Measurements from ENCODE around the gene STAC3.
"Not testable (repeated sequence)": the region's sequence is repeated elsewhere in the genome, so short reads cannot be mapped to it uniquely, and the experiment has no call there.

Gene STAC3

GRCh38 chr12:57250956-57251355, at the start of gene STAC3:
TSS of gene STAC3 (minus strand) at chr12:57251187. CDS start at chr12:57249636, 1,551 bp downstream.
- Histone ChIP-seq H3K27me3 (ENCODE audit: control insufficient read depth, insufficient read depth, low read length) (no peaks in the 10 kb centered on the region), H3K36me3 (ENCODE audit: control insufficient read depth, insufficient read depth, low read length) (peaks cover 7% of the 10 kb centered on the region), H3K4me3 (ENCODE audit: low read depth, low read length) (no peak within 1 kb of the TSS), H3K4me1 (ENCODE audit: control insufficient read depth, insufficient read depth, low read length) (peaks cover 28% of the 10 kb centered on the region), H3K9me3 (ENCODE audit: control insufficient read depth, insufficient read depth, low read length) (no peaks in the 10 kb centered on the region), H3K9ac (ENCODE audit: low read depth, low read length) (no peak within 1 kb of the TSS)

GRCh38 chr12:57299514-57300016, 48.6 kb upstream of the STAC3 start:
- Histone ChIP-seq H3K36me3 (ENCODE audit: control insufficient read depth, insufficient read depth, low read length) (no peaks in the 10 kb centered on the region), H3K4me1 (ENCODE audit: control insufficient read depth, insufficient read depth, low read length) (peaks cover 4% of the 10 kb centered on the region), H3K27me3 (ENCODE audit: control insufficient read depth, insufficient read depth, low read length) (no peaks in the 10 kb centered on the region), H3K9ac (ENCODE audit: low read depth, low read length) (no peak overlapping the region), H3K9me3 (ENCODE audit: control insufficient read depth, insufficient read depth, low read length) (no peaks in the 10 kb centered on the region), H3K4me3 (ENCODE audit: low read depth, low read length) (no peak overlapping the region)

- Histone ChIP-seq H3K9ac (ENCODE audit: low read depth, low read length) (no peak overlapping the region), H3K9me3 (ENCODE audit: control insufficient read depth, insufficient read depth, low read length) (no peaks in the 10 kb centered on the region), H3K27me3 (ENCODE audit: control insufficient read depth, insufficient read depth, low read length) (no peaks in the 10 kb centered on the region), H3K4me3 (ENCODE audit: low read depth, low read length) (no peak overlapping the region), H3K4me1 (ENCODE audit: control insufficient read depth, insufficient read depth, low read length) (peaks cover 4% of the 10 kb centered on the region), H3K36me3 (ENCODE audit: control insufficient read depth, insufficient read depth, low read length) (no peaks in the 10 kb centered on the region)
Observed at GRCh38 chr12:57296291-57296690, 45.3 kb upstream of the STAC3 start.

GRCh38 chr12:57282073-57282472, 31.1 kb upstream of the STAC3 start:
- not testable (repeated sequence) for H3K9me3 ChIP-seq (ENCODE audit: control insufficient read depth, insufficient read depth, low read length); H3K27me3 ChIP-seq (ENCODE audit: control insufficient read depth, insufficient read depth, low read length); H3K4me1 ChIP-seq (ENCODE audit: control insufficient read depth, insufficient read depth, low read length); H3K9ac ChIP-seq (ENCODE audit: low read depth, low read length); H3K4me3 ChIP-seq (ENCODE audit: low read depth, low read length)
- peaks cover 11% of the 10 kb centered on the region for H3K36me3 ChIP-seq (ENCODE audit: control insufficient read depth, insufficient read depth, low read length)

GRCh38 chr12:57280211-57281062, 29.4 kb upstream of the STAC3 start:
- Histone ChIP-seq H3K4me3 (ENCODE audit: low read depth, low read length) (no peak overlapping the region), H3K36me3 (ENCODE audit: control insufficient read depth, insufficient read depth, low read length) (peaks cover 7% of the 10 kb centered on the region), H3K9me3 (ENCODE audit: control insufficient read depth, insufficient read depth, low read length) (no peaks in the 10 kb centered on the region), H3K9ac (ENCODE audit: low read depth, low read length) (no peak overlapping the region), H3K27me3 (ENCODE audit: control insufficient read depth, insufficient read depth, low read length) (no peaks in the 10 kb centered on the region), H3K4me1 (ENCODE audit: control insufficient read depth, insufficient read depth, low read length) (peaks cover 6% of the 10 kb centered on the region)

- Histone ChIP-seq H3K4me1 (ENCODE audit: control insufficient read depth, insufficient read depth, low read length) (peaks cover 6% of the 10 kb centered on the region), H3K36me3 (ENCODE audit: control insufficient read depth, insufficient read depth, low read length) (peaks cover 5% of the 10 kb centered on the region), H3K27me3 (ENCODE audit: control insufficient read depth, insufficient read depth, low read length) (no peaks in the 10 kb centered on the region), H3K9ac (ENCODE audit: low read depth, low read length) (no peak overlapping the region), H3K4me3 (ENCODE audit: low read depth, low read length) (no peak overlapping the region), H3K9me3 (ENCODE audit: control insufficient read depth, insufficient read depth, low read length) (no peaks in the 10 kb centered on the region)
Observed at GRCh38 chr12:57278465-57279381, 27.7 kb upstream of the STAC3 start.

- H3K4me3 ChIP-seq (ENCODE audit: low read depth, low read length) = no peak overlapping the region
- H3K36me3 ChIP-seq (ENCODE audit: control insufficient read depth, insufficient read depth, low read length) = no peaks in the 10 kb centered on the region
- H3K9ac ChIP-seq (ENCODE audit: low read depth, low read length) = no peak overlapping the region
- peaks cover 9% of the 10 kb centered on the region for H3K4me1 ChIP-seq (ENCODE audit: control insufficient read depth, insufficient read depth, low read length)
- no peaks in the 10 kb centered on the region for H3K27me3 ChIP-seq (ENCODE audit: control insufficient read depth, insufficient read depth, low read length)
- no peaks in the 10 kb centered on the region for H3K9me3 ChIP-seq (ENCODE audit: control insufficient read depth, insufficient read depth, low read length)
Observed at GRCh38 chr12:57276935-57277563, 26.1 kb upstream of the STAC3 start.

- H3K9me3 ChIP-seq (ENCODE audit: control insufficient read depth, insufficient read depth, low read length); H3K36me3 ChIP-seq (ENCODE audit: control insufficient read depth, insufficient read depth, low read length); H3K9ac ChIP-seq (ENCODE audit: low read depth, low read length); H3K4me3 ChIP-seq (ENCODE audit: low read depth, low read length); H3K27me3 ChIP-seq (ENCODE audit: control insufficient read depth, insufficient read depth, low read length); H3K4me1 ChIP-seq (ENCODE audit: control insufficient read depth, insufficient read depth, low read length): not testable (repeated sequence)
Observed at GRCh38 chr12:57276233-57276632, 25.2 kb upstream of the STAC3 start.

GRCh38 chr12:57273516-57273915, 22.5 kb upstream of the STAC3 start:
- H3K9ac ChIP-seq (ENCODE audit: low read depth, low read length) = no peak overlapping the region
- no peaks in the 10 kb centered on the region for H3K27me3 ChIP-seq (ENCODE audit: control insufficient read depth, insufficient read depth, low read length)
- no peaks in the 10 kb centered on the region for H3K9me3 ChIP-seq (ENCODE audit: control insufficient read depth, insufficient read depth, low read length)
- peaks cover 3% of the 10 kb centered on the region for H3K4me1 ChIP-seq (ENCODE audit: control insufficient read depth, insufficient read depth, low read length)
- no peak overlapping the region for H3K4me3 ChIP-seq (ENCODE audit: low read depth, low read length)
- no peaks in the 10 kb centered on the region for H3K36me3 ChIP-seq (ENCODE audit: control insufficient read depth, insufficient read depth, low read length)

- Histone ChIP-seq H3K4me3 (ENCODE audit: low read depth, low read length) (no peak overlapping the region), H3K4me1 (ENCODE audit: control insufficient read depth, insufficient read depth, low read length) (peaks cover 3% of the 10 kb centered on the region), H3K9me3 (ENCODE audit: control insufficient read depth, insufficient read depth, low read length) (no peaks in the 10 kb centered on the region), H3K27me3 (ENCODE audit: control insufficient read depth, insufficient read depth, low read length) (no peaks in the 10 kb centered on the region), H3K36me3 (ENCODE audit: control insufficient read depth, insufficient read depth, low read length) (peaks cover 4% of the 10 kb centered on the region), H3K9ac (ENCODE audit: low read depth, low read length) (no peak overlapping the region)
Observed at GRCh38 chr12:57272337-57273151, 21.6 kb upstream of the STAC3 start.
